Measurements from ENCODE around the gene SGTA.

DNA sequence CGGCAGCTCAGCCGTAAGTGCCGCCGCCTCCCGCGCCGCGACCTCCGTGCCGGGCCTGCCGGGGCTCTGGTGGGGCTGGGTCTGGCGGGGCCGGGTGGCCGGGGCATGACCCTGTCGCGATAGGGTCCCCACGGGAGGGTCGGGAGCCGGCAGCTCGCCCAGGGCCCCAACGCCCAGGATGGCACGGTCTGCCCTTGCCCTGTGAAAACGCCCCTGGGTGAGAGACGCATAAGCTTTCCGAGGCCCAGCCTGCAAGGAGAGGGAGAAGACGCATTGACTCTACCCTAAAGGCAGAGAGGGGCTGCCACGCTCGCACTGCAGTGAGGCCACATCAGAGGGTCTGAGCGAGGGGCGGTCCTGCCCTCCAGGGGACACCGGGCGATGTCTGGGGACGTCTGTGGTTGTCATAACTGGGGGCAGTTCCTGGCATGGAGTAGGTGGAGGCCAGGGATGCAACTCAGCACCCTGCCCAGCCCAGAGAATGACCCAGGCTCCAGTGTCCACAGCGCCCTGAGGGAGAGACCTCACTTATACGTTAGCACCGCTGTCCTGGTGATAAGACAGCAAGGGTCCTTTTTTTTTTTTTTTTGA lies 37.1 kb upstream of the SGTA start:
- TF ChIP-seq, protein P1, sequence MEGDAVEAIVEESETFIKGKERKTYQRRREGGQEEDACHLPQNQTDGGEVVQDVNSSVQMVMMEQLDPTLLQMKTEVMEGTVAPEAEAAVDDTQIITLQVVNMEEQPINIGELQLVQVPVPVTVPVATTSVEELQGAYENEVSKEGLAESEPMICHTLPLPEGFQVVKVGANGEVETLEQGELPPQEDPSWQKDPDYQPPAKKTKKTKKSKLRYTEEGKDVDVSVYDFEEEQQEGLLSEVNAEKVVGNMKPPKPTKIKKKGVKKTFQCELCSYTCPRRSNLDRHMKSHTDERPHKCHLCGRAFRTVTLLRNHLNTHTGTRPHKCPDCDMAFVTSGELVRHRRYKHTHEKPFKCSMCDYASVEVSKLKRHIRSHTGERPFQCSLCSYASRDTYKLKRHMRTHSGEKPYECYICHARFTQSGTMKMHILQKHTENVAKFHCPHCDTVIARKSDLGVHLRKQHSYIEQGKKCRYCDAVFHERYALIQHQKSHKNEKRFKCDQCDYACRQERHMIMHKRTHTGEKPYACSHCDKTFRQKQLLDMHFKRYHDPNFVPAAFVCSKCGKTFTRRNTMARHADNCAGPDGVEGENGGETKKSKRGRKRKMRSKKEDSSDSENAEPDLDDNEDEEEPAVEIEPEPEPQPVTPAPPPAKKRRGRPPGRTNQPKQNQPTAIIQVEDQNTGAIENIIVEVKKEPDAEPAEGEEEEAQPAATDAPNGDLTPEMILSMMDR (IDR thresholded peaks at IDR 0.05; ENCODE audit: low read depth, low read length, missing input control): no peak
- TF ChIP-seq GABPA (IDR thresholded peaks at IDR 0.05 in 1 of 2, conservative IDR thresholded peaks at IDR 0.05 in 1 of 2): no peak
- TF ChIP-seq, protein P2, sequence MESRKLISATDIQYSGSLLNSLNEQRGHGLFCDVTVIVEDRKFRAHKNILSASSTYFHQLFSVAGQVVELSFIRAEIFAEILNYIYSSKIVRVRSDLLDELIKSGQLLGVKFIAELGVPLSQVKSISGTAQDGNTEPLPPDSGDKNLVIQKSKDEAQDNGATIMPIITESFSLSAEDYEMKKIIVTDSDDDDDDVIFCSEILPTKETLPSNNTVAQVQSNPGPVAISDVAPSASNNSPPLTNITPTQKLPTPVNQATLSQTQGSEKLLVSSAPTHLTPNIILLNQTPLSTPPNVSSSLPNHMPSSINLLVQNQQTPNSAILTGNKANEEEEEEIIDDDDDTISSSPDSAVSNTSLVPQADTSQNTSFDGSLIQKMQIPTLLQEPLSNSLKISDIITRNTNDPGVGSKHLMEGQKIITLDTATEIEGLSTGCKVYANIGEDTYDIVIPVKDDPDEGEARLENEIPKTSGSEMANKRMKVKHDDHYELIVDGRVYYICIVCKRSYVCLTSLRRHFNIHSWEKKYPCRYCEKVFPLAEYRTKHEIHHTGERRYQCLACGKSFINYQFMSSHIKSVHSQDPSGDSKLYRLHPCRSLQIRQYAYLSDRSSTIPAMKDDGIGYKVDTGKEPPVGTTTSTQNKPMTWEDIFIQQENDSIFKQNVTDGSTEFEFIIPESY (IDR thresholded peaks at IDR 0.05): no peak
- TF ChIP-seq SP1 (IDR thresholded peaks at IDR 0.05): no peak
- no peak for TF ChIP-seq TAF1 (conservative IDR thresholded peaks at IDR 0.05)
- TF ChIP-seq FOXA1 (IDR thresholded peaks at IDR 0.05): no peak
- TF ChIP-seq, protein P3, sequence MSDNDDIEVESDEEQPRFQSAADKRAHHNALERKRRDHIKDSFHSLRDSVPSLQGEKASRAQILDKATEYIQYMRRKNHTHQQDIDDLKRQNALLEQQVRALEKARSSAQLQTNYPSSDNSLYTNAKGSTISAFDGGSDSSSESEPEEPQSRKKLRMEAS (IDR thresholded peaks at IDR 0.05): no peak
- TF ChIP-seq, protein P4, sequence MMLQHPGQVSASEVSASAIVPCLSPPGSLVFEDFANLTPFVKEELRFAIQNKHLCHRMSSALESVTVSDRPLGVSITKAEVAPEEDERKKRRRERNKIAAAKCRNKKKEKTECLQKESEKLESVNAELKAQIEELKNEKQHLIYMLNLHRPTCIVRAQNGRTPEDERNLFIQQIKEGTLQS (IDR thresholded peaks at IDR 0.05): no peak
- TF ChIP-seq JUND (IDR thresholded peaks at IDR 0.05): no peak
- TF ChIP-seq, protein P5, sequence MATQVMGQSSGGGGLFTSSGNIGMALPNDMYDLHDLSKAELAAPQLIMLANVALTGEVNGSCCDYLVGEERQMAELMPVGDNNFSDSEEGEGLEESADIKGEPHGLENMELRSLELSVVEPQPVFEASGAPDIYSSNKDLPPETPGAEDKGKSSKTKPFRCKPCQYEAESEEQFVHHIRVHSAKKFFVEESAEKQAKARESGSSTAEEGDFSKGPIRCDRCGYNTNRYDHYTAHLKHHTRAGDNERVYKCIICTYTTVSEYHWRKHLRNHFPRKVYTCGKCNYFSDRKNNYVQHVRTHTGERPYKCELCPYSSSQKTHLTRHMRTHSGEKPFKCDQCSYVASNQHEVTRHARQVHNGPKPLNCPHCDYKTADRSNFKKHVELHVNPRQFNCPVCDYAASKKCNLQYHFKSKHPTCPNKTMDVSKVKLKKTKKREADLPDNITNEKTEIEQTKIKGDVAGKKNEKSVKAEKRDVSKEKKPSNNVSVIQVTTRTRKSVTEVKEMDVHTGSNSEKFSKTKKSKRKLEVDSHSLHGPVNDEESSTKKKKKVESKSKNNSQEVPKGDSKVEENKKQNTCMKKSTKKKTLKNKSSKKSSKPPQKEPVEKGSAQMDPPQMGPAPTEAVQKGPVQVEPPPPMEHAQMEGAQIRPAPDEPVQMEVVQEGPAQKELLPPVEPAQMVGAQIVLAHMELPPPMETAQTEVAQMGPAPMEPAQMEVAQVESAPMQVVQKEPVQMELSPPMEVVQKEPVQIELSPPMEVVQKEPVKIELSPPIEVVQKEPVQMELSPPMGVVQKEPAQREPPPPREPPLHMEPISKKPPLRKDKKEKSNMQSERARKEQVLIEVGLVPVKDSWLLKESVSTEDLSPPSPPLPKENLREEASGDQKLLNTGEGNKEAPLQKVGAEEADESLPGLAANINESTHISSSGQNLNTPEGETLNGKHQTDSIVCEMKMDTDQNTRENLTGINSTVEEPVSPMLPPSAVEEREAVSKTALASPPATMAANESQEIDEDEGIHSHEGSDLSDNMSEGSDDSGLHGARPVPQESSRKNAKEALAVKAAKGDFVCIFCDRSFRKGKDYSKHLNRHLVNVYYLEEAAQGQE (IDR thresholded peaks at IDR 0.05): no peak
- TF ChIP-seq YY1 (IDR thresholded peaks at IDR 0.05): no peak
- TF ChIP-seq HNF4A (conservative IDR thresholded peaks at IDR 0.05): no peak
- no peak for TF ChIP-seq RAD21 (IDR thresholded peaks at IDR 0.05)
